ENCODE measurements around the gene DENND2A. TPM values are rescaled to one million over a fixed set of nuclear protein-coding genes. Genes with fewer than 3 reads are reported as not detected.

Gene DENND2A
- total RNA-seq, 1 experiment from 2014 or later = 7.3 TPM

GRCh38 chr7:140609646-140610045 is 31.0 kb downstream of the DENND2A start:
- H3K36me3 Mint-ChIP-seq (ENCODE audit: insufficient read depth in 1 of 3, low read depth in 3 of 3) = no peaks in the 10 kb centered on the region; a peak in 1 of 7 replicates
- H3K9me3 Mint-ChIP-seq = no peaks in the 10 kb centered on the region
- no peak overlapping the region for H2BK20ac ChIP-seq (ENCODE audit: low read depth, low read length, poor library complexity, severe bottlenecking)
- no peak overlapping the region for H3K4me2 ChIP-seq (ENCODE audit: insufficient read depth, insufficient read length, low read length)
- H3K79me2 ChIP-seq (ENCODE audit: insufficient read depth, low read length) = no peaks in the 10 kb centered on the region
- no peak overlapping the region for H2AFZ ChIP-seq (ENCODE audit: low read length)
- no peak overlapping the region for H3K9ac ChIP-seq (ENCODE audit: extremely low read depth, insufficient read length, low read length)
- no peak overlapping the region for H2BK120ac ChIP-seq (ENCODE audit: low read depth, low read length, poor library complexity, severe bottlenecking)
- TF ChIP-seq CTCF (conservative IDR thresholded peaks at IDR 0.05) = no peak
- H4K20me1 ChIP-seq (ENCODE audit: control insufficient read depth, insufficient read depth, insufficient read length) = no peaks in the 10 kb centered on the region
- H2BK5ac ChIP-seq (ENCODE audit: insufficient read length, low read length) = no peak overlapping the region
- no peak overlapping the region for H4K8ac ChIP-seq (replicated peaks; ENCODE audit: insufficient read length, low read depth, low read length)
- H2AK5ac ChIP-seq (ENCODE audit: insufficient read length, low read length) = no peak overlapping the region
- H3K23me2 ChIP-seq (ENCODE audit: insufficient read length, low read depth, low read length, poor library complexity, severe bottlenecking) = no peaks in the 10 kb centered on the region
- no peak overlapping the region for H3T11ph ChIP-seq (ENCODE audit: low read length)
- no peaks in the 10 kb centered on the region for H3K27me3 Mint-ChIP-seq (ENCODE audit: low read depth)
- H3K27ac ChIP-seq (ENCODE audit: insufficient read length, low read depth, low read length) = no peak overlapping the region
- no peak overlapping the region for H3K4me3 Mint-ChIP-seq
- no peak overlapping the region for H3K14ac ChIP-seq (ENCODE audit: insufficient read depth, low read length)
- WGBS (ENCODE audit: extremely low coverage, insufficient read length, low lambda C conversion rate) = no CpG with 5 or more reads among the region's 2 CpGs
- peaks cover 7 to 9% of the 10 kb centered on the region in 2 experiments for H3K4me1 Mint-ChIP-seq
- no peaks in the 10 kb centered on the region for H3K79me1 ChIP-seq (ENCODE audit: insufficient read depth, low read depth, low read length, poor library complexity, severe bottlenecking)
- no peak overlapping the region for H2BK15ac ChIP-seq (ENCODE audit: low read depth, low read length)
- H4K91ac ChIP-seq (ENCODE audit: insufficient read length, low read depth, low read length) = no peak overlapping the region
- DNase-seq = no peak
- H3K9me3 ChIP-seq (ENCODE audit: control insufficient read depth, low read depth, low read length) = no peaks in the 10 kb centered on the region
- H4K5ac ChIP-seq (ENCODE audit: insufficient read length, low read depth, low read length) = no peak overlapping the region
- no peak overlapping the region for H3K4ac ChIP-seq (ENCODE audit: low read depth, low read length)
- H3K23ac ChIP-seq (ENCODE audit: insufficient read length, low read depth, low read length) = no peak overlapping the region
- H3K18ac ChIP-seq (ENCODE audit: insufficient read length, low read depth, low read length) = no peak overlapping the region
- H3K27me3 ChIP-seq (ENCODE audit: insufficient read depth, low read length) = no peaks in the 10 kb centered on the region
- no peak overlapping the region for H2BK12ac ChIP-seq (ENCODE audit: insufficient read length, low read depth, low read length)
- no peak overlapping the region for H3K56ac ChIP-seq (ENCODE audit: insufficient read length, low read depth, low read length)
- H3K4me1 ChIP-seq (ENCODE audit: insufficient read depth, low read length) = no peaks in the 10 kb centered on the region
- H3K27ac Mint-ChIP-seq = no peak overlapping the region
